Adrenal gland (tissue), 12 donors: Measurements from ENCODE around the gene RUNX1. TPM values are rescaled to one million over a fixed set of nuclear protein-coding genes. Genes with fewer than 3 reads are reported as not detected.

Experiments used
- DNase-seq, 7 donors: peaks; one replicate each; pipeline ENCODE4 v3.0.0-alpha.2; 2019 to 2020
- H3K27ac ChIP-seq, 5 donors: fragments of 200-600 bp; sonication (generic) in 4 of 5; 1 replicate in 3 of 5; 2 replicates in 2 of 5; pipeline versions ENCODE4 v1.5.1 to v1.8.0; 2016 to 2020; ENCODE audit warnings: mild to moderate bottlenecking in 1 of 5
- H3K27me3 ChIP-seq: fragments of 200-600 bp; 2 replicates; pipeline ENCODE4 v1.8.0; 2021
- H3K36me3 ChIP-seq, 2 donors: fragments of 200-600 bp; replicated peaks in 1 of 2; 1 replicate in 1 of 2; 2 replicates in 1 of 2; pipeline versions ENCODE4 v1.5.1 to v1.8.0; 2018 to 2022
- H3K4me1 ChIP-seq, 2 donors: fragments of 200-600 bp; replicated peaks in 1 of 2; 1 replicate in 1 of 2; 2 replicates in 1 of 2; pipeline versions ENCODE4 v1.5.1 to v1.8.0; 2018 to 2021
- H3K4me3 ChIP-seq, 4 donors: fragments of 200-600 bp; sonication (generic) in 3 of 4; one replicate each; pipeline ENCODE4 v1.5.1; 2016 to 2018
- H3K9me3 ChIP-seq, 3 donors: fragments of 200-600 bp; sonication (generic) in 1 of 3; replicated peaks in 1 of 3; 1 replicate in 2 of 3; 2 replicates in 1 of 3; pipeline versions ENCODE4 v1.5.1 to v1.8.0; 2016 to 2021
- CTCF ChIP-seq, 6 experiments: fragments of 450-650 bp in 4 of 6; fragments of 200-600 bp in 2 of 6; sonication (generic) in 1 of 6; IDR thresholded peaks; 1 replicate in 5 of 6; 2 replicates in 1 of 6; pipeline versions ENCODE4 v1.5.1 to v1.8.0; 2016 to 2021; ENCODE audit warnings: antibody characterized with exemption in 6 of 6, mild to moderate bottlenecking in 2 of 6, moderate library complexity in 1 of 6
- POLR2A ChIP-seq, 2 donors: fragments of 450-650 bp; IDR thresholded peaks; one replicate each; pipeline ENCODE4 v1.6.1; 2017; ENCODE audit warnings: antibody characterized with exemption in 2 of 2, mild to moderate bottlenecking in 2 of 2, moderate library complexity in 1 of 2
- WGBS, 4 donors: extraction: QIAGEN DNeasy Blood & Tissue Kit in 2 of 4; methylation state at CpG; one replicate each; pipeline versions ENCODE4 v1.1.5 to v1.1.7; 2013 to 2017; 5-methylcytosine and 5-hydroxymethylcytosine counted together
- intact Hi-C, 2 donors: fragments of 100-400 bp; cut with DNase I; formaldehyde crosslinking; loops; one replicate each; pipeline versions ENCODE4 v1.14.1 to v1.15.0; 2022 to 2023
- polyA plus RNA-seq, 3 donors: library from polyadenylated mRNA; stranded (reverse); fragments of 200-250 nt in 2 of 3; fragments of 350-450 nt in 1 of 3; fragmentation: Illumina TruSeq in 1 of 3; extraction: RNeasy Lipid Tissue Mini Kit (QIAGEN cat#74804) in 1 of 3; gene quantifications; one replicate each; pipeline ENCODE4 v1.2.3, GENCODE V29; 2013 to 2014
- total RNA-seq, 9 donors: library from RNA; depleted of rRNA in 4 of 9; stranded (reverse); fragments of >200 nt in 4 of 9; fragments of 120-200 nt in 1 of 9; fragmentation: NEBNext Ultra II Directional in 1 of 9; extraction: Animal tissue kit (Norgen Biotek cat#: 25700) in 1 of 9; gene quantifications; one replicate each; pipeline versions ENCODE4 v1.1.0 to v1.2.4, GENCODE V29; 2013 to 2023
- donor health status: healthy with polysubstance abuse.
- donor health status: Bipolar disorder and iron deficiency.
- donor health status: DM: yes; HTN: yes; CAD: no.
- donor health status: DM: no; HTN: no; CAD: no.
- donor health status: DM: no; HTN: no; CAD: no.
- donor health status: DM: yes; HTN: yes; CAD: no.

Gene RUNX1
- total and polyA plus RNA-seq, 12 donors, result 0.83 to 27.2 (median 8.2) TPM

- Histone ChIP-seq H3K9me3 (no peaks in the 10 kb centered on the region), H3K27ac (no peak overlapping the region), H3K36me3 (no peaks in the 10 kb centered on the region), H3K27me3 (no peaks in the 10 kb centered on the region), H3K4me3 (peak overlapping the region in 1 of 4 donors; percentile 83), H3K4me1 (peaks cover 0 to 6% of the 10 kb centered on the region in 2 donors)
- 72 to 81% (median 78%) methylated on average over 2 of the region's 2 CpGs for WGBS, 4 donors
- intact Hi-C loops, result loop anchor here (10.0 kb wide), 2 partner anchors 78 to 138 kb away; no protein-coding TSS in a partner anchor
- no peak for TF ChIP-seq POLR2A (IDR thresholded peaks at IDR 0.05)
- no peak for TF ChIP-seq CTCF (IDR thresholded peaks at IDR 0.05)
- DNase-seq, result no peak
These were observed 166.4 kb downstream of the RUNX1 start for GRCh38 chr21:34882719-34883131.

- no peak for DNase-seq
- intact Hi-C loops, result loop anchor here (10.0 kb wide), 2 partner anchors 77 to 137 kb away; no protein-coding TSS in a partner anchor
- no peak overlapping the region for H3K27ac ChIP-seq
- H3K4me1 ChIP-seq, result no peaks in the 10 kb centered on the region
- no peaks in the 10 kb centered on the region for H3K36me3 ChIP-seq
- H3K4me3 ChIP-seq, result peak overlapping the region in 1 of 4 donors; percentile 23
- TF ChIP-seq CTCF (IDR thresholded peaks at IDR 0.05) (no peak), POLR2A (IDR thresholded peaks at IDR 0.05) (no peak)
- no peaks in the 10 kb centered on the region for H3K9me3 ChIP-seq
- H3K27me3 ChIP-seq, result no peaks in the 10 kb centered on the region
- 64 to 77% (median 72%) methylated on average over 4 of the region's 4 CpGs for WGBS, 4 donors
These were observed 167.2 kb downstream of the RUNX1 start for GRCh38 chr21:34881839-34882371.

GRCh38 chr21:34881421-34881820 lies 167.7 kb downstream of the RUNX1 start:
- WGBS, 4 donors, result 84 to 92% (median 87%) methylated on average over 3 of the region's 3 CpGs
- no peaks in the 10 kb centered on the region for H3K9me3 ChIP-seq
- H3K27ac ChIP-seq, result no peak overlapping the region
- H3K4me3 ChIP-seq, result no peak overlapping the region
- no peaks in the 10 kb centered on the region for H3K36me3 ChIP-seq
- H3K27me3 ChIP-seq, result no peaks in the 10 kb centered on the region
- intact Hi-C loops, result loop anchor here (10.0 kb wide), 2 partner anchors 77 to 137 kb away; no protein-coding TSS in a partner anchor
- H3K4me1 ChIP-seq, result no peaks in the 10 kb centered on the region
- TF ChIP-seq CTCF (IDR thresholded peaks at IDR 0.05), result no peak
- no peak for DNase-seq

- no peaks in the 10 kb centered on the region for H3K36me3 ChIP-seq
- H3K27ac ChIP-seq, result no peak overlapping the region
- no peaks in the 10 kb centered on the region for H3K9me3 ChIP-seq
- 90 to 94% (median 92%) methylated on average over 7 of the region's 7 CpGs for WGBS, 4 donors
- DNase-seq, result no peak
- no peak overlapping the region for H3K4me3 ChIP-seq
- intact Hi-C loops, result loop anchor here (10.0 kb wide), 2 partner anchors 76 to 136 kb away; no protein-coding TSS in a partner anchor
- H3K27me3 ChIP-seq, result no peaks in the 10 kb centered on the region
- TF ChIP-seq CTCF (IDR thresholded peaks at IDR 0.05), result no peak
- TF ChIP-seq POLR2A (IDR thresholded peaks at IDR 0.05), result no peak
- no peaks in the 10 kb centered on the region for H3K4me1 ChIP-seq
These were observed 168.7 kb downstream of the RUNX1 start for GRCh38 chr21:34880401-34880800.
